GM12878 (cell line): ENCODE measurements around the gene CTNNB1. TPM values are rescaled to one million over a fixed set of nuclear protein-coding genes. Genes with fewer than 3 reads are reported as not detected.

Source experiments
- ATAC-seq: fragments of 200-7000 bp; cut with Tn5 transposase; 3 replicates; pipeline ENCODE4 v1.9.1; 2020; ENCODE audit warnings: mild to moderate bottlenecking, moderate library complexity
- BruUV-seq: library from RNA; stranded (reverse); fragments of 400-500 nt; replicated peaks from 2 replicates; lab custom pipeline; 2021; lab: Mats Ljungman, UMichigan
- CTCF ChIA-PET: fragments of 300-600 bp; sonication (Branson Sonifier 250); formaldehyde crosslinking; extraction: SDS; loops from one replicate; lab custom pipeline; 2021; ENCODE audit warnings: inconsistent platforms; lab: Yijun Ruan, JAX
- POLR2A ChIA-PET: fragments of 350-600 bp; formaldehyde crosslinking; extraction: SDS; loops from one replicate; lab custom pipeline; 2021; ENCODE audit warnings: inconsistent platforms; lab: Charles Lee
- RAD21 ChIA-PET: fragments of 300-600 bp; sonication (Branson Sonifier 250); formaldehyde crosslinking; loops from one replicate; lab custom pipeline; 2023; ENCODE audit warnings: antibody characterized with exemption; ENCODE audit not compliant: unreplicated experiment; lab: Charles Lee
- SMC1A ChIA-PET: fragments of 300-600 bp; sonication (Branson Sonifier 250); formaldehyde crosslinking; loops from one replicate; lab custom pipeline; 2023; ENCODE audit not compliant: unreplicated experiment, uncharacterized antibody; lab: Charles Lee
- DNase-seq: peaks from one replicate; pipeline ENCODE4 v3.0.0-alpha.2; 2011; ENCODE audit warnings: low read depth, low spot score
- FAIRE-seq: peaks from 3 replicates; lab custom pipeline; 2011; peaks lifted over from hg19 to GRCh38; lab: Jason Lieb, UNC
- H2AFZ ChIP-seq: 2 replicates; pipeline ENCODE4 v1.6.0; 2011; ENCODE audit warnings: low read depth, low read length, control low read depth; ENCODE audit not compliant: control insufficient read depth
- H3K27ac ChIP-seq: 2 replicates; pipeline ENCODE4 v1.5.1; 2011; ENCODE audit warnings: control low read depth; ENCODE audit not compliant: control insufficient read depth, insufficient read depth
- H3K27me3 ChIP-seq, 2 experiments: replicated peaks in 1 of 2; 2 replicates each; pipeline versions ENCODE4 v1.6.0 to v1.6.1; 2011; ENCODE audit warnings: low read length in 1 of 2; ENCODE audit not compliant: control insufficient read depth in 2 of 2, insufficient read depth in 2 of 2
- H3K36me3 ChIP-seq, 2 experiments: 2 replicates each; pipeline ENCODE4 v1.5.1; 2011; ENCODE audit warnings: low read length in 1 of 2; ENCODE audit not compliant: control insufficient read depth in 2 of 2, insufficient read depth in 2 of 2
- H3K4me1 ChIP-seq: 2 replicates; pipeline ENCODE4 v1.6.1; 2011; ENCODE audit warnings: mild to moderate bottlenecking, low read length, moderate library complexity, mixed read lengths; ENCODE audit not compliant: control insufficient read depth, insufficient read depth
- H3K4me2 ChIP-seq: 2 replicates; pipeline ENCODE4 v1.6.0; 2011; ENCODE audit warnings: control low read depth; ENCODE audit not compliant: control insufficient read depth, insufficient read depth
- H3K4me3 ChIP-seq: fragments of 200-600 bp; sonication (generic); 2 replicates; pipeline ENCODE4 v1.5.1; 2016
- H3K79me2 ChIP-seq: 2 replicates; pipeline ENCODE4 v1.6.0; 2011; ENCODE audit warnings: low read length; ENCODE audit not compliant: control insufficient read depth, insufficient read depth
- H3K9ac ChIP-seq: 2 replicates; pipeline ENCODE4 v1.8.0; 2011; ENCODE audit warnings: low read length, control low read depth, mixed read lengths; ENCODE audit not compliant: control insufficient read depth, insufficient read depth
- H3K9me3 ChIP-seq: replicated peaks from 3 replicates; pipeline ENCODE4 v1.5.1; 2011; ENCODE audit warnings: mild to moderate bottlenecking, low read length; ENCODE audit not compliant: control insufficient read depth, insufficient read depth
- H4K20me1 ChIP-seq: 2 replicates; pipeline ENCODE4 v1.6.0; 2011; ENCODE audit not compliant: control insufficient read depth, insufficient read depth
- CBFB ChIP-seq: IDR thresholded peaks from 2 replicates; pipeline ENCODE4 v1.6.1; 2016; ENCODE audit warnings: antibody characterized with exemption, low read depth
- CHD2 ChIP-seq: IDR thresholded peaks from 2 replicates; pipeline ENCODE4 v1.6.1; 2011; ENCODE audit warnings: low read depth, low read length, improper control_type of control experiment, borderline replicate concordance
- FOXM1 ChIP-seq: IDR thresholded peaks from 2 replicates; pipeline ENCODE4 v1.6.1; 2012; ENCODE audit warnings: low read depth, mild to moderate bottlenecking, inconsistent platforms, low read length, moderate library complexity
- HDAC2 ChIP-seq: fragments of 200-600 bp; sonication (generic); IDR thresholded peaks from 2 replicates; pipeline ENCODE4 v1.6.1; 2017
- JUNB ChIP-seq: IDR thresholded peaks from 2 replicates; pipeline ENCODE4 v1.6.1; 2016; ENCODE audit warnings: antibody characterized with exemption, mild to moderate bottlenecking
- KAT2A ChIP-seq: conservative IDR thresholded peaks from 2 replicates; pipeline ENCODE4 v1.6.1; 2011; ENCODE audit warnings: low read depth, low read length; ENCODE audit not compliant: control insufficient read depth
- NFXL1 ChIP-seq: fragments of 450-650 bp; IDR thresholded peaks from 2 replicates; pipeline ENCODE4 v1.6.1; 2017; ENCODE audit warnings: antibody characterized with exemption, mild to moderate bottlenecking, borderline replicate concordance
- NFYA ChIP-seq: IDR thresholded peaks from 2 replicates; pipeline ENCODE4 v1.6.1; 2011; ENCODE audit warnings: low read depth, mild to moderate bottlenecking, low read length, improper control_type of control experiment, borderline replicate concordance
- RCOR1 ChIP-seq: conservative IDR thresholded peaks from 2 replicates; pipeline ENCODE4 v1.6.1; 2012; ENCODE audit warnings: low read depth, low read length, improper control_type of control experiment
- STAT3 ChIP-seq: IDR thresholded peaks from 2 replicates; pipeline ENCODE4 v1.6.1; 2011; ENCODE audit warnings: low read depth, low read length, improper control_type of control experiment
- YY1 ChIP-seq: IDR thresholded peaks from 2 replicates; pipeline ENCODE4 v1.6.1; 2011; ENCODE audit warnings: low read depth, mild to moderate bottlenecking, low read length
- WGBS: methylation state at CpG from one replicate; pipeline ENCODE4 v1.1.6; 2016; ENCODE audit warnings: low lambda C conversion rate; ENCODE audit not compliant: insufficient replicate concordance, insufficient coverage; ENCODE audit errors: missing lambda C conversion rate; 5-methylcytosine and 5-hydroxymethylcytosine counted together
- in situ Hi-C: fragments of 300-500 bp; cut with MboI; formaldehyde crosslinking; loops from 9 replicates; pipeline ENCODE4 v1.14.3; 2018; ENCODE audit warnings: mixed read lengths
- intact Hi-C: fragments of 100-400 bp; cut with micrococcal nuclease; formaldehyde crosslinking; loops from one replicate; pipeline ENCODE4 v1.14.2; 2022; ENCODE audit not compliant: unreplicated experiment
- polyA plus RNA-seq, 11 experiments: library from polyadenylated mRNA; depleted of rRNA in 4 of 11; unstranded in 6 of 11; stranded (reverse) in 5 of 11; fragments of >200 nt; fragmentation: Nextera tagmentation in 4 of 11; fragmentation: Illumina TruSeq in 1 of 11; extraction: Ambion mirVana in 4 of 11; extraction: Trizol in 1 of 11; gene quantifications; 1 replicate in 1 of 11; 2 replicates in 10 of 11; pipeline versions ENCODE4 v1.2.1 to v1.2.3, GENCODE V29; 2011 to 2016; ENCODE audit warnings: inconsistent platforms in 2 of 11, missing spikeins in 2 of 11, low read depth in 1 of 11
- total RNA-seq, 4 experiments: library from RNA; depleted of rRNA in 3 of 4; stranded (reverse); fragments of >200 nt in 3 of 4; fragmentation: Illumina TruSeq in 1 of 4; extraction: Trizol in 1 of 4; gene quantifications; 2 replicates each; pipeline versions ENCODE4 v1.2.1 to v1.2.3, GENCODE V29; 2013 to 2021
- TF ChIP-seq, protein P1 (sequence below): fragments of 450-650 bp; IDR thresholded peaks from 2 replicates; pipeline ENCODE4 v1.6.1; 2016; ENCODE audit warnings: mild to moderate bottlenecking
- TF ChIP-seq, protein P2 (sequence below): fragments of 450-650 bp; IDR thresholded peaks from 2 replicates; pipeline ENCODE4 v1.6.1; 2017; ENCODE audit warnings: mild to moderate bottlenecking, moderate library complexity
- TF ChIP-seq, protein P3 (sequence below): fragments of 450-650 bp; IDR thresholded peaks from 2 replicates; pipeline ENCODE4 v1.6.1; 2017; ENCODE audit warnings: mild to moderate bottlenecking, moderate library complexity

CTNNB1 gene
- total and polyA plus RNA-seq, 10 of the 15 experiments (the other 5 are each of a cell fraction or from before 2014, with no cell fraction given): 30.4 to 217 (median 138) TPM

DNA sequence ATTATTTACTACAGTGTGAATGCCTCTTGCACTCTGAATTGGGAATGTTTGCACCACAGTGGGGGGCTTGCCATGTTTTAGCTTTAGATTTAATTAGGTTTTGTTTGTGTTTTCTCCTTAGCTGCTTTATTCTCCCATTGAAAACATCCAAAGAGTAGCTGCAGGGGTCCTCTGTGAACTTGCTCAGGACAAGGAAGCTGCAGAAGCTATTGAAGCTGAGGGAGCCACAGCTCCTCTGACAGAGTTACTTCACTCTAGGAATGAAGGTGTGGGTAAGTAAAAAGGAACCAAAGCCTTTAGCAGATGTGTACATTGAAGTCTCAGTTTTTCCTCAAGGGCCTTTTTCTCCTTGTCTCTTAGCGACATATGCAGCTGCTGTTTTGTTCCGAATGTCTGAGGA lies 36.9 kb downstream of the CTNNB1 start:
- no peak for TF ChIP-seq HDAC2
- TF ChIP-seq, protein P1, sequence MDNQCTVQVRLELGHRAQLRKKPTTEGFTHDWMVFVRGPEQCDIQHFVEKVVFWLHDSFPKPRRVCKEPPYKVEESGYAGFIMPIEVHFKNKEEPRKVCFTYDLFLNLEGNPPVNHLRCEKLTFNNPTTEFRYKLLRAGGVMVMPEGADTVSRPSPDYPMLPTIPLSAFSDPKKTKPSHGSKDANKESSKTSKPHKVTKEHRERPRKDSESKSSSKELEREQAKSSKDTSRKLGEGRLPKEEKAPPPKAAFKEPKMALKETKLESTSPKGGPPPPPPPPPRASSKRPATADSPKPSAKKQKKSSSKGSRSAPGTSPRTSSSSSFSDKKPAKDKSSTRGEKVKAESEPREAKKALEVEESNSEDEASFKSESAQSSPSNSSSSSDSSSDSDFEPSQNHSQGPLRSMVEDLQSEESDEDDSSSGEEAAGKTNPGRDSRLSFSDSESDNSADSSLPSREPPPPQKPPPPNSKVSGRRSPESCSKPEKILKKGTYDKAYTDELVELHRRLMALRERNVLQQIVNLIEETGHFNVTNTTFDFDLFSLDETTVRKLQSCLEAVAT: no peak
- no peak for TF ChIP-seq NFYA
- no peak for TF ChIP-seq CHD2
- no peak for TF ChIP-seq RCOR1
- no peak for TF ChIP-seq JUNB
- no peak for TF ChIP-seq NFXL1
- TF ChIP-seq, protein P2, sequence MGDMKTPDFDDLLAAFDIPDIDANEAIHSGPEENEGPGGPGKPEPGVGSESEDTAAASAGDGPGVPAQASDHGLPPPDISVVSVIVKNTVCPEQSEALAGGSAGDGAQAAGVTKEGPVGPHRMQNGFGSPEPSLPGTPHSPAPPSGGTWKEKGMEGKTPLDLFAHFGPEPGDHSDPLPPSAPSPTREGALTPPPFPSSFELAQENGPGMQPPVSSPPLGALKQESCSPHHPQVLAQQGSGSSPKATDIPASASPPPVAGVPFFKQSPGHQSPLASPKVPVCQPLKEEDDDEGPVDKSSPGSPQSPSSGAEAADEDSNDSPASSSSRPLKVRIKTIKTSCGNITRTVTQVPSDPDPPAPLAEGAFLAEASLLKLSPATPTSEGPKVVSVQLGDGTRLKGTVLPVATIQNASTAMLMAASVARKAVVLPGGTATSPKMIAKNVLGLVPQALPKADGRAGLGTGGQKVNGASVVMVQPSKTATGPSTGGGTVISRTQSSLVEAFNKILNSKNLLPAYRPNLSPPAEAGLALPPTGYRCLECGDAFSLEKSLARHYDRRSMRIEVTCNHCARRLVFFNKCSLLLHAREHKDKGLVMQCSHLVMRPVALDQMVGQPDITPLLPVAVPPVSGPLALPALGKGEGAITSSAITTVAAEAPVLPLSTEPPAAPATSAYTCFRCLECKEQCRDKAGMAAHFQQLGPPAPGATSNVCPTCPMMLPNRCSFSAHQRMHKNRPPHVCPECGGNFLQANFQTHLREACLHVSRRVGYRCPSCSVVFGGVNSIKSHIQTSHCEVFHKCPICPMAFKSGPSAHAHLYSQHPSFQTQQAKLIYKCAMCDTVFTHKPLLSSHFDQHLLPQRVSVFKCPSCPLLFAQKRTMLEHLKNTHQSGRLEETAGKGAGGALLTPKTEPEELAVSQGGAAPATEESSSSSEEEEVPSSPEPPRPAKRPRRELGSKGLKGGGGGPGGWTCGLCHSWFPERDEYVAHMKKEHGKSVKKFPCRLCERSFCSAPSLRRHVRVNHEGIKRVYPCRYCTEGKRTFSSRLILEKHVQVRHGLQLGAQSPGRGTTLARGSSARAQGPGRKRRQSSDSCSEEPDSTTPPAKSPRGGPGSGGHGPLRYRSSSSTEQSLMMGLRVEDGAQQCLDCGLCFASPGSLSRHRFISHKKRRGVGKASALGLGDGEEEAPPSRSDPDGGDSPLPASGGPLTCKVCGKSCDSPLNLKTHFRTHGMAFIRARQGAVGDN: no peak
- no peak for TF ChIP-seq YY1
- TF ChIP-seq STAT3: no peak
- TF ChIP-seq CBFB: no peak
- TF ChIP-seq FOXM1: no peak
- TF ChIP-seq, protein P3, sequence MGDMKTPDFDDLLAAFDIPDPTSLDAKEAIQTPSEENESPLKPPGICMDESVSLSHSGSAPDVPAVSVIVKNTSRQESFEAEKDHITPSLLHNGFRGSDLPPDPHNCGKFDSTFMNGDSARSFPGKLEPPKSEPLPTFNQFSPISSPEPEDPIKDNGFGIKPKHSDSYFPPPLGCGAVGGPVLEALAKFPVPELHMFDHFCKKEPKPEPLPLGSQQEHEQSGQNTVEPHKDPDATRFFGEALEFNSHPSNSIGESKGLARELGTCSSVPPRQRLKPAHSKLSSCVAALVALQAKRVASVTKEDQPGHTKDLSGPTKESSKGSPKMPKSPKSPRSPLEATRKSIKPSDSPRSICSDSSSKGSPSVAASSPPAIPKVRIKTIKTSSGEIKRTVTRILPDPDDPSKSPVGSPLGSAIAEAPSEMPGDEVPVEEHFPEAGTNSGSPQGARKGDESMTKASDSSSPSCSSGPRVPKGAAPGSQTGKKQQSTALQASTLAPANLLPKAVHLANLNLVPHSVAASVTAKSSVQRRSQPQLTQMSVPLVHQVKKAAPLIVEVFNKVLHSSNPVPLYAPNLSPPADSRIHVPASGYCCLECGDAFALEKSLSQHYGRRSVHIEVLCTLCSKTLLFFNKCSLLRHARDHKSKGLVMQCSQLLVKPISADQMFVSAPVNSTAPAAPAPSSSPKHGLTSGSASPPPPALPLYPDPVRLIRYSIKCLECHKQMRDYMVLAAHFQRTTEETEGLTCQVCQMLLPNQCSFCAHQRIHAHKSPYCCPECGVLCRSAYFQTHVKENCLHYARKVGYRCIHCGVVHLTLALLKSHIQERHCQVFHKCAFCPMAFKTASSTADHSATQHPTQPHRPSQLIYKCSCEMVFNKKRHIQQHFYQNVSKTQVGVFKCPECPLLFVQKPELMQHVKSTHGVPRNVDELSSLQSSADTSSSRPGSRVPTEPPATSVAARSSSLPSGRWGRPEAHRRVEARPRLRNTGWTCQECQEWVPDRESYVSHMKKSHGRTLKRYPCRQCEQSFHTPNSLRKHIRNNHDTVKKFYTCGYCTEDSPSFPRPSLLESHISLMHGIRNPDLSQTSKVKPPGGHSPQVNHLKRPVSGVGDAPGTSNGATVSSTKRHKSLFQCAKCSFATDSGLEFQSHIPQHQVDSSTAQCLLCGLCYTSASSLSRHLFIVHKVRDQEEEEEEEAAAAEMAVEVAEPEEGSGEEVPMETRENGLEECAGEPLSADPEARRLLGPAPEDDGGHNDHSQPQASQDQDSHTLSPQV: no peak
- TF ChIP-seq KAT2A: no peak
- TF ChIP-seq, all 136 proteins: peak for 0
- in situ Hi-C loops (no loop called here), intact Hi-C loops (loop anchor here (10.0 kb wide), 1 partner anchor 651 kb away; no protein-coding TSS in a partner anchor)
- no TSS peak for BruUV-seq
- Histone ChIP-seq H3K4me2 (no peak overlapping the region), H3K27ac (no peak overlapping the region), H3K79me2 (no peaks in the 10 kb centered on the region), H3K36me3 (peaks cover 17 to 35% of the 10 kb centered on the region in 2 experiments), H3K9ac (no peak overlapping the region), H2AFZ (no peak overlapping the region), H3K4me3 (no peak overlapping the region), H3K9me3 (no peaks in the 10 kb centered on the region), H3K27me3 (no peaks in the 10 kb centered on the region), H4K20me1 (0 out of 2 replicates have a peak, but pooled peaks cover 3% of the 10 kb centered on the region), H3K4me1 (no peaks in the 10 kb centered on the region)
- ChIA-PET POLR2A (no interaction called here), SMC1A (interaction anchor here (0.6 to 1.6 kb wide), 5 partner anchors 9 to 32 kb away, joined by 3 to 6 read pairs (median 3); no protein-coding TSS in a partner anchor), CTCF (interaction anchor here (0.9 to 1.0 kb wide), 2 partner anchors 11 to 656 kb away, joined by 3 to 4 read pairs; no protein-coding TSS in a partner anchor), RAD21 (interaction anchor here (0.6 to 1.0 kb wide), 2 partner anchors 11 to 34 kb away, joined by 4 read pairs; no protein-coding TSS in a partner anchor)
- WGBS: 69% methylated on average over 2 of the region's 2 CpGs
- ATAC-seq (no peak), FAIRE-seq (no peak), DNase-seq (no peak)
